ENCODE data around the gene MALL. TPM values are rescaled to one million over a fixed set of nuclear protein-coding genes. Genes with fewer than 3 reads are reported as not detected.

Gene MALL
- total and polyA plus RNA-seq, 10 of the 15 experiments (the other 5 are each of a cell fraction or from before 2014, with no cell fraction given): 0.26 TPM; not detected in 9

DNA sequence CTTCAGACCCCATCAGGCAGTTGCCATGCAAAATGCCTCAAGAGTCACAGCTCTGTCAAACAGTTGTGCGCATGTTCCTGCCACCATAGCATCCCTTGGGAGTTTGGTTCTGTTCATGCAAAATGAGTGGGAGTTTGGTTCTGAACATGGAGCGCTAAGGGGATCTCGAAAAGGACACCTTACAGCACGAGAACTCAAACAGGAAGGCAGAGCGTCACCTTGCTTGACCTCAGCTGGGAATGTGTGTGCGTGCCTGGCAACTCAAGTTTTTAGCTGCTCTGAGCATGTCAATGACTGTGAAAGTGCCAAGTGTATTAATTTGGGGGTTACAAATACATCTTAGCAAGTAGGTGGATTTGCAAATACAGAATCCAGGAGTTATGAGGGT, 16.6 kb downstream of the MALL start (continued):
- TF ChIP-seq BCLAF1 (IDR thresholded peaks at IDR 0.05) (no peak), SMAD1 (IDR thresholded peaks at IDR 0.05; ENCODE audit: low read depth, partially characterized antibody) (no peak), SPI1 (IDR thresholded peaks at IDR 0.05; ENCODE audit: borderline replicate concordance, insufficient read depth, low read depth, low read length) (no peak), RAD51 (IDR thresholded peaks at IDR 0.05) (no peak), MTA2 (IDR thresholded peaks at IDR 0.05; ENCODE audit: low read depth) (no peak), IKZF2 (IDR thresholded peaks at IDR 0.05) (no peak), ESRRA (IDR thresholded peaks at IDR 0.05; ENCODE audit: low read length) (no peak)

GRCh38 chr2:110097506-110098220, 18.0 kb downstream of the MALL start:
- Histone ChIP-seq H3K36me3 (ENCODE audit: control insufficient read depth in 2 of 2, insufficient read depth in 2 of 2, low read length in 1 of 2) (no peaks in the 10 kb centered on the region), H3K27me3 (replicated peaks in 1 of 2; ENCODE audit: control insufficient read depth in 2 of 2, insufficient read depth in 2 of 2, low read length in 1 of 2) (no peaks in the 10 kb centered on the region), H3K4me3 (no peak overlapping the region), H2AFZ (ENCODE audit: control insufficient read depth, low read depth, low read length) (no peak overlapping the region), H3K4me1 (ENCODE audit: control insufficient read depth, insufficient read depth, low read length) (no peaks in the 10 kb centered on the region), H4K20me1 (ENCODE audit: control insufficient read depth, insufficient read depth) (no peaks in the 10 kb centered on the region), H3K9me3 (replicated peaks; ENCODE audit: control insufficient read depth, insufficient read depth, low read length) (no peaks in the 10 kb centered on the region), H3K27ac (ENCODE audit: control insufficient read depth, insufficient read depth) (no peak overlapping the region), H3K4me2 (ENCODE audit: control insufficient read depth, insufficient read depth) (no peak overlapping the region), H3K9ac (ENCODE audit: control insufficient read depth, insufficient read depth, low read length) (no peak overlapping the region), H3K79me2 (ENCODE audit: control insufficient read depth, insufficient read depth, low read length) (no peaks in the 10 kb centered on the region)
- no TSS peak for BruUV-seq (replicated peaks)
- ATAC-seq: no peak
- RAD21 ChIA-PET (ENCODE audit: unreplicated experiment): no interaction called here
- DNase-seq (ENCODE audit: low read depth, low spot score): no peak
- SMC1A ChIA-PET (ENCODE audit: uncharacterized antibody, unreplicated experiment): no interaction called here
- CTCF ChIA-PET: no interaction called here
- intact Hi-C loops (cut with micrococcal nuclease; ENCODE audit: unreplicated experiment) (no loop called here), in situ Hi-C loops (cut with MboI) (no loop called here)
- no peak for FAIRE-seq
- POLR2A ChIA-PET: no interaction called here
- TF ChIP-seq ZNF207 (IDR thresholded peaks at IDR 0.05; ENCODE audit: borderline replicate concordance): no peak
- 41% methylated on average over 14 of the region's 14 CpGs for WGBS (ENCODE audit: insufficient coverage, insufficient replicate concordance, low lambda C conversion rate, missing lambda C conversion rate)
